D341Med (cell line): ENCODE data around the gene PLXNA4.
"Not testable (repeated sequence)": the region's sequence is repeated elsewhere in the genome, so short reads cannot be mapped to it uniquely, and the experiment has no call there.

Experiments used
- DNase-seq: peaks from one replicate; pipeline ENCODE4 v3.0.0; 2012; ENCODE audit warnings: low spot score

Gene PLXNA4

GRCh38 chr7:132575982-132576720, at the start of gene PLXNA4:
Gene PLXNA4 (minus strand): TSS chr7:132576470. CDS start chr7:132508693, 67,777 bp downstream.
- DNase-seq, result peak; percentile 54

- no peak for DNase-seq
Measured at GRCh38 chr7:132625651-132626050, 49.4 kb upstream of the PLXNA4 start.

GRCh38 chr7:132622081-132622480, 45.8 kb upstream of the PLXNA4 start:
- DNase-seq, result no peak

- DNase-seq, result no peak
Measured at GRCh38 chr7:132619967-132620366, 43.7 kb upstream of the PLXNA4 start.

- DNase-seq, result no peak
Measured at GRCh38 chr7:132618956-132619305, 42.7 kb upstream of the PLXNA4 start.

- no peak for DNase-seq
Measured at GRCh38 chr7:132618271-132618955, 42.1 kb upstream of the PLXNA4 start.

GRCh38 chr7:132614428-132615318, 38.4 kb upstream of the PLXNA4 start:
- DNase-seq, result no peak

GRCh38 chr7:132613737-132614136, 37.5 kb upstream of the PLXNA4 start:
- DNase-seq, result no peak

GRCh38 chr7:132610995-132611394, 34.7 kb upstream of the PLXNA4 start:
- DNase-seq, result no peak

GRCh38 chr7:132609906-132610520, 33.7 kb upstream of the PLXNA4 start:
- DNase-seq, result no peak

GRCh38 chr7:132609222-132609621, 33.0 kb upstream of the PLXNA4 start:
- no peak for DNase-seq

GRCh38 chr7:132608523-132608922, 32.3 kb upstream of the PLXNA4 start:
- no peak for DNase-seq

GRCh38 chr7:132607656-132608055, 31.4 kb upstream of the PLXNA4 start:
- no peak for DNase-seq

GRCh38 chr7:132604121-132604520, 27.9 kb upstream of the PLXNA4 start:
- DNase-seq, result no peak

- DNase-seq, result no peak
Measured at GRCh38 chr7:132603220-132603833, 27.1 kb upstream of the PLXNA4 start.

- no peak for DNase-seq
Measured at GRCh38 chr7:132601783-132602182, 25.5 kb upstream of the PLXNA4 start.

GRCh38 chr7:132596588-132596987, 20.3 kb upstream of the PLXNA4 start:
- no peak for DNase-seq

GRCh38 chr7:132594741-132595140, 18.5 kb upstream of the PLXNA4 start:
- not testable (repeated sequence) for DNase-seq

- DNase-seq, result no peak
Measured at GRCh38 chr7:132592936-132593335, 16.7 kb upstream of the PLXNA4 start.

GRCh38 chr7:132592231-132592920, 16.1 kb upstream of the PLXNA4 start:
- DNase-seq, result no peak

GRCh38 chr7:132590162-132590561, 13.9 kb upstream of the PLXNA4 start:
- no peak for DNase-seq
